ENCODE results near the gene PRDX1. TPM values are rescaled to one million over a fixed set of nuclear protein-coding genes. Genes with fewer than 3 reads are reported as not detected.
"Not testable (repeated sequence)": the region's sequence is repeated elsewhere in the genome, so short reads cannot be mapped to it uniquely, and the experiment has no call there.

PRDX1 gene
- polyA plus RNA-seq, 1 donor, result 239 TPM

DNA sequence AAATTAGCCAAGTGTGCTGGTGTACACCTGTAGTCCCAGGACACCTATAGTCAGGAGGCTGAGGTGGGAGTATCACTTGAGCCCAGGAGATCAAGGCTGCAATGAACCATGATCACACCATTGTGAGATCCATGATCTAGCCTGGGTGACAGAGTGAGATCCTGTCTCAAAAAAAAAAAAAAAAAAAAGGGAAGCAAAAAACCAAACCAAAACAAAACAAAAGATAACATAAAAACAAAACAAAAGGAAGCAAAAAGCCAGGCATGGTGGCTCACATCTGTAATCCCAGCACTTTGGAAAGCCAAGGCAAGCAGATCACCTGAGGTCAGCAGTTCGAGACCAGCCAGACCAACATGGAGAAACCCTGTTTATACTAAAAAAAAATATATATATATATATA, 19.5 kb upstream of the PRDX1 start:
- Histone ChIP-seq H3K36me3 (ENCODE audit: control insufficient read depth, insufficient read depth, low read length) (no peaks in the 10 kb centered on the region), H3K27ac (ENCODE audit: low read length) (no peak overlapping the region), H3K9me3 (ENCODE audit: control insufficient read depth, low read depth, low read length) (no peaks in the 10 kb centered on the region), H3K4me1 (ENCODE audit: control insufficient read depth, insufficient read depth, low read length) (peaks cover 41% of the 10 kb centered on the region), H3K27me3 (ENCODE audit: control insufficient read depth, insufficient read depth, low read length) (no peaks in the 10 kb centered on the region), H3K4me3 (ENCODE audit: low read length) (no peak overlapping the region)
- no CpG with 5 or more reads among the region's 1 CpG for WGBS (ENCODE audit: insufficient coverage, low lambda C conversion rate)
- DNase-seq, result no peak

DNA sequence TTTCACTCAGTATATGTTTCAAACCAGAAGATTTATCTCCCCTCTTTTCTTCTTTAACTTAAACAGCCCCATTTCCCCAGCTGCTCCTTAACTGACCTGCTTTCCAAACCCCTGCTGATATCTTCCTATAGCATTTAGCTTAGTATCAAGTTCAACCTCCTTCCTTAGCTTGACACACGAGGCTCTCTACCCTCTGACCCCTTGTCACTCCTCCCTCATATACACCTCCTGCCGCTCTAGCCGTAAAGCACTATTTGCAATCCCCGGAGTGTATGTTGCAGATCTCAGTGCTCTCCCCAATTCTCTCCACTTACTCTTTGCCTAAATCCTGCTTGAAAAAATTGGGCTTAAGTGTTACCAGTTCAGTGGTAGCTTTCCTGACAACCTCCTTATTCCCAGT, 15.2 kb upstream of the PRDX1 start:
- 14% methylated on average over 1 of the region's 4 CpGs for WGBS (ENCODE audit: insufficient coverage, low lambda C conversion rate)
- Histone ChIP-seq H3K4me1 (ENCODE audit: control insufficient read depth, insufficient read depth, low read length) (peaks cover 3% of the 10 kb centered on the region), H3K27me3 (ENCODE audit: control insufficient read depth, insufficient read depth, low read length) (no peaks in the 10 kb centered on the region), H3K4me3 (ENCODE audit: low read length) (no peak overlapping the region), H3K36me3 (ENCODE audit: control insufficient read depth, insufficient read depth, low read length) (no peaks in the 10 kb centered on the region), H3K27ac (ENCODE audit: low read length) (no peak overlapping the region), H3K9me3 (ENCODE audit: control insufficient read depth, low read depth, low read length) (no peaks in the 10 kb centered on the region)
- peak in 1 of 2 donors; percentile 40 for DNase-seq

DNA sequence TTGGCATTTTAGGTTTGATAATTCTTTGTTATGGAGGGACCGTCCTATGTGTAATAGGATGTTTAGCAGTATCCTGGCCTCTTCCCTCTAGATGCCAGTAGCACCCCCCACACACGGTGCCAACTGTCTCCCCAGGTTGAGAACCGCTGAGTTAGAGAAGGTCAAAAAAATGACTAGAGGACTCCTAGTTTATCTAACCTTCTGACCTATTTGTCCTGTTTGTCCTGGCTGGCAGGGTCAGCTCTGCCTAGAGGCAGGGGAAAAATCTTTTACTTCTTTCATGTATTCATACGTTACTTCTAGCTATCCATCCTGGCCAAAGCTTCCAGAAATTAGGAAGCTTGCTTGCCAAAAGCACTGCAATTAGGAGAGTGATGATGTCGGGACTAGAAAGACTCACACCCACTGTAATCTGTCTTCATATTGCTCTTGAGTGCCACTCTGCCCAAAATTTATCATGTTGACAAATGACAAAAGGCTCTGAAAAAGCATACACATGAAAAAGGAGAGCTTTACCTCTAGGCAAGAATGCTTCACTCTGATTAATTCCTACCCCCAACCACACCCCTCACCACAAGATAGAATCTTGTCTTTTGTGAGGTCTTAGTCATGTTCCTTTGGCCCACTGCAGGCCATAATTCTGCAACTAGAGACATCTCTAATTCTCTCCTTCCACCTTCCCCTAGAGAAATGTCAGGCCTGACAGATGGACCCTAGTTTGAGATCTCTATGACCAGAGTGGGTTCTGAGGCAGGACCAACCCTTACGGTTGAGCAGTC, 14.5 kb upstream of the PRDX1 start:
- H3K9me3 ChIP-seq (ENCODE audit: control insufficient read depth, low read depth, low read length), result no peaks in the 10 kb centered on the region
- no peaks in the 10 kb centered on the region for H3K27me3 ChIP-seq (ENCODE audit: control insufficient read depth, insufficient read depth, low read length)
- no peaks in the 10 kb centered on the region for H3K36me3 ChIP-seq (ENCODE audit: control insufficient read depth, insufficient read depth, low read length)
- no CpG with 5 or more reads among the region's 6 CpGs for WGBS (ENCODE audit: insufficient coverage, low lambda C conversion rate)
- H3K4me3 ChIP-seq (ENCODE audit: low read length), result no peak overlapping the region
- no peak for DNase-seq
- H3K4me1 ChIP-seq (ENCODE audit: control insufficient read depth, insufficient read depth, low read length), result no peaks in the 10 kb centered on the region
- no peak overlapping the region for H3K27ac ChIP-seq (ENCODE audit: low read length)

DNA sequence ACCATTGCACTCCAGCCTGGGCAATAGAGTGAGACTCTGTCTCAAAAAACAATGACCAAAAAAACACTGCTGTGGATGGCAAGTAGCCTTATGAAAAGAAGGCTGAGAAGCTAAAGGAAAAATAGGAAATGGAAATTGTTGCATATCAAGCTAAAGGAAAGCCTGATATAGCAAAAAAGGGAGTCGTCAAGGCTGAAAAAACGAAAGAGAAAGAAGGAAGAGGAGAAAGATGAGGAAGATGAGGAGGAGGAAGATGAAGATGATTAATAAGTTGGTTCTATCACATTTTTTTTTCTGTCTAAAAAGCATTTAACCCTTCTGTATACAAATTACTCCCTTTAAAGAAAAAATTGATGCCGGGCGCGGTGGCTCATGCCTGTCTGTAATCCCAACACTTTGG, 10.2 kb upstream of the PRDX1 start:
- 93% methylated on average over 2 of the region's 5 CpGs for WGBS (ENCODE audit: insufficient coverage, low lambda C conversion rate)

DNA sequence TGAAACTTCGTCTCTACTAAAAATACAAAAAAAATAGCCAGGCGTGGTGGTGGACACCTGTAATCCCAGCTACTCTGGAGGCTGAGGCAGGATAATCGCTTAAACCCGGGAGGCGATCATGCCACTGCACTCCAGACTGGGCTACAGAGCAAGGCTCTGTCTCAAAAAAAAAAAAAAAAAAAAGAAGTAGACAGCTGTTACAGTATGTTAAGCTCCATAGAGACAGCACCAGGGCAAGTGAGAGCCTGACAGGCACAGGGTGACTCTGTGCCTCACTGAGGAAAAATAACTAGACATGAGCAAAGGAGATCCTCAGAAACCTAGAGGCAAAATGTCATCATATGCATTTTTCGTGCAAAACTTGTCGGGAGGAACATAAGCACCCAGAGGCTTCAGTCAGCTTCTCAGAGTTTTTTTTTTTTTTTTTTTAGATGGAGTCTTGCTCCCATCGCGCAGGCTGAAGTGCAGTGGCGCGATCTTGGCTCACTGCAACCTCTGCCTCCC, 9.0 kb upstream of the PRDX1 start:
- Histone ChIP-seq H3K9me3 (ENCODE audit: control insufficient read depth, low read depth, low read length) (no peaks in the 10 kb centered on the region), H3K36me3 (ENCODE audit: control insufficient read depth, insufficient read depth, low read length) (no peaks in the 10 kb centered on the region), H3K27me3 (ENCODE audit: control insufficient read depth, insufficient read depth, low read length) (no peaks in the 10 kb centered on the region), H3K4me3 (ENCODE audit: low read length) (no peak overlapping the region), H3K4me1 (ENCODE audit: control insufficient read depth, insufficient read depth, low read length) (peaks cover 4% of the 10 kb centered on the region), H3K27ac (ENCODE audit: low read length) (no peak overlapping the region)
- no peak for DNase-seq
- 100% methylated on average over 3 of the region's 11 CpGs for WGBS (ENCODE audit: insufficient coverage, low lambda C conversion rate)

More for the DNA sequence above, 10.2 kb upstream of the PRDX1 start:
- no peaks in the 10 kb centered on the region for H3K27me3 ChIP-seq (ENCODE audit: control insufficient read depth, insufficient read depth, low read length)
- no peaks in the 10 kb centered on the region for H3K4me1 ChIP-seq (ENCODE audit: control insufficient read depth, insufficient read depth, low read length)
- H3K4me3 ChIP-seq (ENCODE audit: low read length), result no peak overlapping the region
- H3K27ac ChIP-seq (ENCODE audit: low read length), result no peak overlapping the region
- no peaks in the 10 kb centered on the region for H3K36me3 ChIP-seq (ENCODE audit: control insufficient read depth, insufficient read depth, low read length)
- H3K9me3 ChIP-seq (ENCODE audit: control insufficient read depth, low read depth, low read length), result no peaks in the 10 kb centered on the region
- DNase-seq, result no peak

DNA sequence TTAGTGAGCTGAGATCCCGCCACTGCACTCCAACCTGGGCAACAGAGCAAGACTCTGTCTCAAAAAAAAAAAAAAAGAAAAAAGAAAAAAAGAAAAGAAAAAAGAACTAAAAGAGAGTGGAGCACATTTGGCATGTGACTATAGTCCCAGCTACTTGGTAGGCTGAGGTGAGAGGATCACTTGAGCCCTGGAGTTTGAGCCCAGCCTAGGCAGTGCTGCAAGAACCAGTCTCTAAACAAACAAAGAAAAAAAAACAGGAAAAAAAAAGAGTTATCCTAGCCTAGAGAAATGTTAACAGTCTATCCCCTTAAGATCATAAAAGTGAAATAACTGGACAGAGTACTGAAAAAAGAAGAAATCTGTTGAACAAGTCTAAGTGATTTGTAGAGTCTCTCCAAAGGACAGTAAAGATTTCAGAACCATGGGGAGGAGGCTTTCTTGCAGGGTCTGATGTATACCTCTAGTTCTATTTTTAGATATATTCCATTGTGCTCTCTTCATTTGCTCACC, 4.5 kb upstream of the PRDX1 start:
- no peaks in the 10 kb centered on the region for H3K9me3 ChIP-seq (ENCODE audit: control insufficient read depth, low read depth, low read length)
- H3K4me1 ChIP-seq (ENCODE audit: control insufficient read depth, insufficient read depth, low read length), result peaks cover 4% of the 10 kb centered on the region
- H3K36me3 ChIP-seq (ENCODE audit: control insufficient read depth, insufficient read depth, low read length), result no peaks in the 10 kb centered on the region
- no CpG with 5 or more reads among the region's 1 CpG for WGBS (ENCODE audit: insufficient coverage, low lambda C conversion rate)
- DNase-seq, result peak; percentile 73 to 80
- no peaks in the 10 kb centered on the region for H3K27me3 ChIP-seq (ENCODE audit: control insufficient read depth, insufficient read depth, low read length)
- H3K27ac ChIP-seq (ENCODE audit: low read length), result no peak overlapping the region
- H3K4me3 ChIP-seq (ENCODE audit: low read length), result no peak overlapping the region

DNA sequence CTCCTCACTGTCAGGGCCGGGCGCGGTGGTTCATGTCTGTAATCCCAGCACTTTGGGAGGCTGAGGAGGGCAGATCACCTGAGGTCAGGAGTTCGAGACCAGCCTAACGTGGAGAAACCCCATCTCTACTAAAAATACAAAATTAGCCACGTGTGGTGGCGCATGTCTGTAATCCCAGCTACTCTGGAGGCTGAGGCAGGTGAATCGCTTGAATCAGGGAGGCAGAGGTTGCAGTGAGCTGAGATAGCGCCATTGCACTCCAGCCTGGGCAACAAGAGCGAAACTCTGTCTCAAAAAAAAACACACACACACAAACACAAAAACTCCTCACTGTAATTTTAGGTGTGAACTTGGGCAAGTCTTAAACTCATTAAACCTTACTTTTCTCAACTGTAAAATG, 2.3 kb upstream of the PRDX1 start:
- WGBS (ENCODE audit: insufficient coverage, low lambda C conversion rate), result 100% methylated on average over 1 of the region's 10 CpGs
- H3K9me3 ChIP-seq (ENCODE audit: control insufficient read depth, low read depth, low read length); H3K27ac ChIP-seq (ENCODE audit: low read length); H3K27me3 ChIP-seq (ENCODE audit: control insufficient read depth, insufficient read depth, low read length); H3K36me3 ChIP-seq (ENCODE audit: control insufficient read depth, insufficient read depth, low read length); H3K4me3 ChIP-seq (ENCODE audit: low read length); H3K4me1 ChIP-seq (ENCODE audit: control insufficient read depth, insufficient read depth, low read length); DNase-seq: not testable (repeated sequence)

DNA sequence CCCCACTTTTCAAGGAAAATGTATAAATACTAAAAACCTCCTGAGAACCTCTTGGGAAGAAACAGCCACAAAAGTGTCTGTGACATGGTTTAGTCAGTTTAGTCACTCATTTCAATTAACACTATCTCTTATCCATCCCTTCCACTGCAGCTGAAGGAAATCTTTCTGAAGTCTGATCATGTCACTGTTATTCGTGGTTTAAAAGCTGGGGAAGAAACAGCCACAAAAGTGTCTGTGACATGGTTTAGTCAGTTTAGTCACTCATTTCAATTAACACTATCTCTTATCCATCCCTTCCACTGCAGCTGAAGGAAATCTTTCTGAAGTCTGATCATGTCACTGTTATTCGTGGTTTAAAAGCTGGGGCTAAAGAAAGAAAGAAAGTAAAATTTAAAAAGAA, 1.8 kb upstream of the PRDX1 start:
- H3K27me3 ChIP-seq (ENCODE audit: control insufficient read depth, insufficient read depth, low read length); H3K27ac ChIP-seq (ENCODE audit: low read length); H3K36me3 ChIP-seq (ENCODE audit: control insufficient read depth, insufficient read depth, low read length); H3K4me1 ChIP-seq (ENCODE audit: control insufficient read depth, insufficient read depth, low read length); H3K9me3 ChIP-seq (ENCODE audit: control insufficient read depth, low read depth, low read length); H3K4me3 ChIP-seq (ENCODE audit: low read length); DNase-seq: not testable (repeated sequence)
- 82% methylated on average over 1 of the region's 2 CpGs for WGBS (ENCODE audit: insufficient coverage, low lambda C conversion rate)

DNA sequence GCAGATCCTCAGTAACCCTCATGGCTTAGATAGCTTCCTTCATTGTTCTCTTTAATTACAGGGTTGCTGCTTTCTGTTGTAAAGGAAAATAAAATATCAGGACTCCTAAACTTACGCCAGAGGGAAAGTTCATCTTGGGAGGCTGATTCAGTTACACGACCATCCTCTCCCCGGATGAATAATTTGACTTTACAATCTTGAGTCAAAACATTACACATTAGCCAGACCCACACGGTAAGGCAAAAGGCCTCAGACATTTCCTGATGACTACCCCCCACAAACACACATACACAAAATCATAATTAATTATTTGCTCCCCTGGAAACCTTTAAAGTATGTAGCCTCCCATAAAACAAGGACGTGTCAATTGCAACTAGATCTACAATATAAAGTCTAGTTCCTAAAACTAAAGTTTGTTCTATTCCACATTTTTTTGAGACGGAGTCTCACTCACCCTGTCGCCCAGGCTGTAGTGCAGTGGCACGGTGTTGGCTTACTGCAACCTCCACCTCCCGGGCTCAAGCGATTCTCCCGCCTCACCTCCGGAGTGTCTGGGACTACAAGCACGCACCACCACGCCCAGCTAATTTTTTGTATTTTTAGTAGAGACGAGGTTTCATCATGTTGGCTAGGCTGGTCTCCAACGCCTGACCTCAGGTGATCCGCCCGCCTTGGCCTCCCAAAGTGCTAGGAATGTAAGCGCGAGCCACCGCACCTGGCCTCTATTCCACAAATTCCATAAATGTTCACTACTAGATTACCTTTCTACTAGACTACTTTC, 830 bp upstream of the PRDX1 start:
- no peaks in the 10 kb centered on the region for H3K27me3 ChIP-seq (ENCODE audit: control insufficient read depth, insufficient read depth, low read length)
- 60% methylated on average over 1 of the region's 21 CpGs for WGBS (ENCODE audit: insufficient coverage, low lambda C conversion rate)
- peak overlapping the region; percentile 82 for H3K27ac ChIP-seq (ENCODE audit: low read length)
- H3K9me3 ChIP-seq (ENCODE audit: control insufficient read depth, low read depth, low read length), result no peaks in the 10 kb centered on the region
- peaks cover 4% of the 10 kb centered on the region for H3K36me3 ChIP-seq (ENCODE audit: control insufficient read depth, insufficient read depth, low read length)
- H3K4me1 ChIP-seq (ENCODE audit: control insufficient read depth, insufficient read depth, low read length), result peaks cover 8% of the 10 kb centered on the region
- H3K4me3 ChIP-seq (ENCODE audit: low read length), result peak overlapping the region; percentile 87
- DNase-seq, result no peak

DNA sequence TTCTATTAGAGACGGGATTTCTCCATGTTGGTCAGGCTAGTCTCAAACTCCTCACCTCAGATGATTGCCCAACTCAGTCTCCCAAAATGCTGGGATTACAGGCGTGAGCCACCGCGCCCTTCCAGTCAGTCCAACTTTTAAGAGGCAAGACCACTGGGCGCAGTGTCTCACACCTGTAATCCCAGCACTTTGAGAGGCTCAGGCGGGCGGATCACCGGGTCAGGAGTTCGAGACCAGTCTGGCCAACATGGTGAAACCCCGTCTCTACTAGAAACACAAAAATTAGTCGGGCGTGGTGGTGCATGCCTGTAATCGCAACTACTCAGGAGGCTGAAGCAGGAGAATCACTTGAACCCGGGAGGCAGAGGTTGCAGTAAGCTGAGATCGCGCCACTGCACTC, 1.9 kb downstream of the PRDX1 start:
- H3K27me3 ChIP-seq (ENCODE audit: control insufficient read depth, insufficient read depth, low read length); H3K9me3 ChIP-seq (ENCODE audit: control insufficient read depth, low read depth, low read length); H3K27ac ChIP-seq (ENCODE audit: low read length); H3K4me3 ChIP-seq (ENCODE audit: low read length); DNase-seq: not testable (repeated sequence)
- no CpG with 5 or more reads among the region's 16 CpGs for WGBS (ENCODE audit: insufficient coverage, low lambda C conversion rate)
- H3K4me1 ChIP-seq (ENCODE audit: control insufficient read depth, insufficient read depth, low read length), result peaks cover 16% of the 10 kb centered on the region
- peaks cover 25% of the 10 kb centered on the region for H3K36me3 ChIP-seq (ENCODE audit: control insufficient read depth, insufficient read depth, low read length)
